LNCaP clone FGC (cell line): Measurements from ENCODE around the gene PAEP.

Experiments used
- DNase-seq: peaks from one replicate; pipeline ENCODE4 v3.0.0-alpha.2; 2011; ENCODE audit warnings: low read depth
- H3K4me3 ChIP-seq: 2 replicates; pipeline ENCODE4 v1.5.1; 2011; ENCODE audit warnings: mild to moderate bottlenecking, low read depth, low read length, control low read depth
- TF ChIP-seq, protein P1 (sequence below): IDR thresholded peaks from 2 replicates; pipeline ENCODE4 v1.5.1; 2012; ENCODE audit warnings: mild to moderate bottlenecking; ENCODE audit not compliant: control insufficient read depth, insufficient read depth; ENCODE audit errors: extremely low read depth

PAEP gene

DNA sequence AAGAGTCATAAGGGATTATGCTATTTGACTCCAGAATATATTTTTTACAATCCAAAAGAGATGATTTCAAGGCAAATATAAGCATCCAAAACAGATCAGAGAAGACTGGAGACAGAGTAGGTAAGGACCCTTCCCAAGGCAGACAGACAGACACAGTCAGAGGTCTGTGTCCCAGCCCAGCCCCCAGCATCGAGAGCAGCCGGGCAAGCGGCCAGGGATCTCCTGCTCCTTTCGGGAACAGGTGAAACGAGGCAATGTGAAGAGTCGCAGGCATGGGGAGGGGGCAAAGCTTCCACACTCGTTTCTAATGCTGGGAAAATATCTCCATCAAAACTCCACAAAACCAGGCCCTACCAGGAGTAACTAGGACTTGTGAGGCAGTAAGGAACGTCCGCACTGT, 5.8 kb downstream of the PAEP start:
- no peak overlapping the region for H3K4me3 ChIP-seq
- no peak for DNase-seq
- TF ChIP-seq, protein P1, sequence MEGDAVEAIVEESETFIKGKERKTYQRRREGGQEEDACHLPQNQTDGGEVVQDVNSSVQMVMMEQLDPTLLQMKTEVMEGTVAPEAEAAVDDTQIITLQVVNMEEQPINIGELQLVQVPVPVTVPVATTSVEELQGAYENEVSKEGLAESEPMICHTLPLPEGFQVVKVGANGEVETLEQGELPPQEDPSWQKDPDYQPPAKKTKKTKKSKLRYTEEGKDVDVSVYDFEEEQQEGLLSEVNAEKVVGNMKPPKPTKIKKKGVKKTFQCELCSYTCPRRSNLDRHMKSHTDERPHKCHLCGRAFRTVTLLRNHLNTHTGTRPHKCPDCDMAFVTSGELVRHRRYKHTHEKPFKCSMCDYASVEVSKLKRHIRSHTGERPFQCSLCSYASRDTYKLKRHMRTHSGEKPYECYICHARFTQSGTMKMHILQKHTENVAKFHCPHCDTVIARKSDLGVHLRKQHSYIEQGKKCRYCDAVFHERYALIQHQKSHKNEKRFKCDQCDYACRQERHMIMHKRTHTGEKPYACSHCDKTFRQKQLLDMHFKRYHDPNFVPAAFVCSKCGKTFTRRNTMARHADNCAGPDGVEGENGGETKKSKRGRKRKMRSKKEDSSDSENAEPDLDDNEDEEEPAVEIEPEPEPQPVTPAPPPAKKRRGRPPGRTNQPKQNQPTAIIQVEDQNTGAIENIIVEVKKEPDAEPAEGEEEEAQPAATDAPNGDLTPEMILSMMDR = no peak

DNA sequence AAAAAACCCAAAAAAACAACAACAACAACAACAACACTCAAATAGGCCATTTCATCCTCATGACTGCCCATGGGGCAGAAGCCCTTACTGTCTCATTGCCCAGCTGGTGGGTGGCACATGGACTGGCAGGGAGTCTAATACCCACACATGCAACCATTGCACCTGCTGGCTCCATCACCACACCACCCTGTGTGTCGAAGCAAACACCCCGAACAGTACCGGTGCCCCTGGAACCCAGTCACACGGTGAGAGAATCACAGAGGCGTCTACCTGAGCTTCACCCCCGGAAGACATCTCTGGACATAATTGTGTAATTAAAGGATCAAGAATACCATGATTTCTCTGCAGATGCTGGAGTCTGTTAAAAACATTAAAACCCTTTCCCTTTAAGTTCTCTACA, 6.5 kb downstream of the PAEP start:
- no peak for DNase-seq
- TF ChIP-seq, protein P1 = no peak
- H3K4me3 ChIP-seq = no peak overlapping the region

DNA sequence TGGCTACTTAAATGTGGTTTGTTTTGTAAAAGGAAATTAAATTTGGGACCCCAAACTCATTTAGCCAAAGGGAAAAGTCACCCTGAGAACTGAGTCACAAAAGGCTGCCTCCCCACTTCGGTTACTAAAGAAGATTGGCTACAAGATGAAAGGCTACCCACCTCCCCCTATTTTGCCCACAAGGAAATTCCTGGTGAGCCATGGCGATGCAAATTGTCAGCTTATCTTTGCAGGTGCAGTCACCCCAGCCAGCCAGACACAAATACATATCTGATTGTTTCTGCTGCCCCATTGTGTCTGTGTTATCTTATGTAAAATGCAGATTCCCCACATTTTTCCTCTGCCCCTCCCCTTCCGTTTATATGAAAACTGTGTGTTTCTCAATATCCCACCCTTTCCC, 8.9 kb downstream of the PAEP start:
- DNase-seq = no peak
- TF ChIP-seq, protein P1 = no peak
- H3K4me3 ChIP-seq = no peak overlapping the region

DNA sequence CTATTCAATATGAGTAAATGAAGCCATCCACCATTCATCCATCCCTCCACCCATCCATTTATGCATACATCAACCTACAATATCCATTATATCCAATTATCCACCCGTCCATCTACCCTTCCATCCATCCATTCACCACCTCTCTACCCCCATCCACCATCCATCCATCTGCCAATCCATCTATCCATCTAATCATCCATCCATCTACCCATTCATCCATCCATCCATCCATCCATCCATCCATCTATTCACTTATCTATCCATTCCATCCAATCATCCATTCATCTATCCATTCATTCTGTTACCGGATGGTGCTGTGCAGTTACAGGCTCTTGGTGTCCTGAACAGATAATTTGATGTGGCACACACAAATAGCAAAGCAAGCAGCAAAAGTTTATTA, 10.7 kb downstream of the PAEP start:
- TF ChIP-seq, protein P1 = no peak
- no peak overlapping the region for H3K4me3 ChIP-seq
- no peak for DNase-seq

DNA sequence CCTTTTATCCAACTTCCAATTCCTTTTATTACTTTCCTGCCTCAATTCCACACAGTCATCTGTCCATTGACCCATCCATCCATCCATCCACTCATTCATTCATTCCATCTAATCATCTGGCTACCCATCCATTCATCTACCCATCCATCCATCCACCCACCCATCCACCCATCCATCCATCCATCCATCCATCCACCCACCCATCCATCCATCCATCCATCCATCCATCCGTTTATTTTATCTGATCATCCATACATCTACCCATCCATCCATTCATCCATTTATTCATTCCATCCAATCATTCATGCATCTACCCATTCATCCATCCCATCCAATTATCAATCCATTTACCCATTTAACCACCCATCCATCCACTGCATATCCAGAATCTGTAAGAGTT, 11.6 kb downstream of the PAEP start:
- H3K4me3 ChIP-seq = no peak overlapping the region
- DNase-seq = no peak
- TF ChIP-seq, protein P1 = no peak

DNA sequence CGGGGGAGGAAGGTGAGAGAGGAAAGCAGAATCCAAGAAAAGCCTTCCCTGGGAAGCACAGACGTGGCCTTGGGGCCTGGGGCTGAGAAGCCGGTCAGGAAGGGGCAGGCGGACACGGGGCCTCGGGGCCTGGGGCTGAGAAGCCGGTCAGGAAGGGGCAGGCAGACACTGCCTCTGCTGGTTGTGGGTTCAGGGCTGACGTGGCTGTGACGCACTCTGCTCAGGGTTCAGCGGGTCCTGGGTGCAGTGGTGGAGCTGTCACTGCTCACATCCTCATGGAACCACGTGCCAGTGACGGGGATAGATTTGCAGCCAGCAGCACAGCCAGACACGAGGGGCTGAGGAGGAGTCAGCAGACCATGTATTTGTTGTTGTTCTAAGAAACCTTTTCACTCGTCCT, 12.8 kb downstream of the PAEP start:
- no peak overlapping the region for H3K4me3 ChIP-seq
- no peak for DNase-seq
- TF ChIP-seq, protein P1 = no peak

DNA sequence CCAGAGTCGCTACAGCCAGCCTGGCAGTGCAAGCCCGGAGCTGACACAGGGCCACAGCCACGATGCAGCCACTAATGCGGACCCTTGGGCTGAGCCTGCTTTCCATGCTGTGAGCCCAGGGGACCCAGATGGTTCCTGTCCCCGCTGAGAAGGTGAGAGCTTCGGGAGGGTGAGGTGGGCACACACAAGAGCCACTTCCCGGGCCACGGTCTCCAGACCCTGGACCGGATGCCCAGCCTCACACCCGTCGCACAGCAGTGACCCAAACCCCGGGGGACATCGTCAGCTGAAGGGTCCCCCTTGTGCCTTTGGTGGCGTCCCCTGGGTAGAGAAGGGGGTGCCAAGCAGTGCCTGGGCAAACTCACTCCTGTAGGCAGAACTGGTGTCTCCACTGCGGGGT, 13.4 kb downstream of the PAEP start:
- TF ChIP-seq, protein P1 = no peak
- DNase-seq = no peak
- no peak overlapping the region for H3K4me3 ChIP-seq
